GM10266 (cell line): ENCODE results near the gene SYNGR3.
A peak's percentile ranks its signal among the peaks of the same experiment; 100 is the strongest.

Experiments used
- DNase-seq: peaks from one replicate; pipeline ENCODE4 v3.0.0; 2012; ENCODE audit errors: extremely low spot score
- TF ChIP-seq, protein P1 (sequence below): IDR thresholded peaks from 2 replicates; pipeline ENCODE4 v1.5.1; 2012; ENCODE audit warnings: mild to moderate bottlenecking, low read depth; ENCODE audit not compliant: control insufficient read depth, insufficient read depth; ENCODE audit errors: missing control alignments

The SYNGR3 gene

DNA sequence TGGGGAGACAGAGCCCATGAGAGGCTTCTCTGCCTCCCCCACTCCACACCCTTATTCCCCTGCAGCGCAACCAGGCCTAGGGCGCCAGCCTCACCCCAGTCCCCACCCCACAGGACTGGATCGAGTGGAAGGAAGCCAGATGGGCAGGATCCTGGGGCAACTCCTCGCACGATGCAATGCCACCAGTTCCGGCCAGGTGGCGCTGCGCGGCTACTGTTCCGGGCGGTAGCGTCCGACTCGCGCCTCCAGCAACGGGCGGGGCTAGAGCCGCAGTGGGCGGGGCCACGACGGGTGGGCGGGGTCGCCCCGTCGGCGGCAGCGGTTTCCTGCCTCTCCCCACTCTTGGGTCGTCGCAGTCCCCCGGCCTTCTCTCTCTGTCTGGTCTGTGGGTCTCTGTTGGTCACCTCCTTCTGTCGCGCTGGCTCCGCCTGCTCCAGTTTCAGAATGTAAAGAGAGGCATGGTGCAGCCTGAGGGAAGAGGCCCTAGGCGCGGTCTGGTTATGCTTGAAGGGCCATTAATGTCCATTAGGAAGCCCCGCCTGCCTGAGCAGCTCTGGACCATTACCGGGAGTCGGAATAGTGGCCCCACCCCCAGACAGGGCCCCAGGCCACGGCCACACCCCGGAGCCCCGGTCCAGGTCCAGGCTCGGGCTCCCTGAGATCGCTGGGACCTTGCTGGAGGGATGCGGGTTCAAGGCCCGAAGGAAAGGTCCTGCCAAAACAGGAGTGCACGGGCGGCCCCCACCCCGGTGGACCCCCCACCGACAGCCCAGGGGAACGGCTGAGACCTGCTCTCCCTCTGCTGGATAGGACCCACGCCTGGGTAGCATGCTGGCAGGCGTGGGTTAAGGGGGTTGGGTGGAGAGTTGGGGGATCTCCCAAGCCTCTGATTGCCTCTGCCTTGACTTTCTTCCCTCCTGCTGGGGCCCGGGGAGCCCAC lies 33.6 kb downstream of the SYNGR3 start:
- TF ChIP-seq, protein P1, sequence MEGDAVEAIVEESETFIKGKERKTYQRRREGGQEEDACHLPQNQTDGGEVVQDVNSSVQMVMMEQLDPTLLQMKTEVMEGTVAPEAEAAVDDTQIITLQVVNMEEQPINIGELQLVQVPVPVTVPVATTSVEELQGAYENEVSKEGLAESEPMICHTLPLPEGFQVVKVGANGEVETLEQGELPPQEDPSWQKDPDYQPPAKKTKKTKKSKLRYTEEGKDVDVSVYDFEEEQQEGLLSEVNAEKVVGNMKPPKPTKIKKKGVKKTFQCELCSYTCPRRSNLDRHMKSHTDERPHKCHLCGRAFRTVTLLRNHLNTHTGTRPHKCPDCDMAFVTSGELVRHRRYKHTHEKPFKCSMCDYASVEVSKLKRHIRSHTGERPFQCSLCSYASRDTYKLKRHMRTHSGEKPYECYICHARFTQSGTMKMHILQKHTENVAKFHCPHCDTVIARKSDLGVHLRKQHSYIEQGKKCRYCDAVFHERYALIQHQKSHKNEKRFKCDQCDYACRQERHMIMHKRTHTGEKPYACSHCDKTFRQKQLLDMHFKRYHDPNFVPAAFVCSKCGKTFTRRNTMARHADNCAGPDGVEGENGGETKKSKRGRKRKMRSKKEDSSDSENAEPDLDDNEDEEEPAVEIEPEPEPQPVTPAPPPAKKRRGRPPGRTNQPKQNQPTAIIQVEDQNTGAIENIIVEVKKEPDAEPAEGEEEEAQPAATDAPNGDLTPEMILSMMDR = peak; percentile 98
- peak; percentile 99 for DNase-seq

- no peak for DNase-seq
- TF ChIP-seq, protein P1 = no peak
These were observed 34.3 kb downstream of the SYNGR3 start for GRCh38 chr16:2024032-2024420.

DNA sequence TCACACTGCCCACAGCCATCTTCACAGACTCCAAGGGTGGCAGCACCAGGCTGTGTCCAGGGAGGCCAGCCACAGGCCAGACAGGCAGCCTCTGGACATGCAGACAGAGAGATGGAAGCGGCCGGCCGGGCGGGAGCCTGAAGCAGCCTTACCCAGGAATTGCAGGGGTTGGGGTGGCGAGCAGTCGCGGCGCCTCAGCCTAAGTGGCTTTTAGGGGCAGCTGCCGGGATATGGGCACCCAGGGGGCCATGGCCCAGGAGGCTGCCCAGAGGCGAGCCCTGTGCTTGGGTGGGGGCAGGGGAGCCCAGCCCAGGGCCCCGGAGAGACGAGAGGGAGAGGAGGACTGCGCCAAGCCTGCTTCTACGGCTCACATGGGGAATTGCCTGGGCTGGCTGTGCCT lies 35.5 kb downstream of the SYNGR3 start:
- TF ChIP-seq, protein P1 = no peak
- no peak for DNase-seq

DNA sequence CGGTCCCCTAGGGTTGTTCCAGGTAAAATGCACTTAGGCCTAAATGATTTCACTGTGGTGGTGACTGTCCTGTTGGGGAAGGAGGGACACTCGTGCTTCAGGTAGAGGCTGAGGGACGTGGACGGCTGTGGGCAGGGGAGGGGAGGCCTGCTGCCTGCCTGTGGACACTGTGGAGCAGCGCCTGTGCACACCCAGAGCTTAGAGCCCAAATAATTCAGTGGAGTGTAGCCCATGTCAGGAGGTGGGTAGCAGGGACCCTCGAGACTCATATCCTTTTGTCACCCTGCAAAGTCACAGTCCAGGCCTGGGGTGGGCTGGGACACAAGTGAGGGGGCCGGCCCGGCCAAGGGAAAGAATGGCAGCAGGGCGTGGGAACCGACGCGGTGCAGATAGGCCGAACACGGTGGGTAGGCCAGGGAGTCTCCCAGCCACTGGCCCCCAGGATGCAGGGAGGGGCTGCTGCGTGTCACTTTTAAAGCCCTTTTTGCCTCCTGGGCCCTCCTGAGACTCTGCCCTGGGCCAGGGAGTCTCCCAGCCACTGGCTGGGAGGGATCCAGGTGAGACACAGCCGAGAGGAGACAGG lies 36.2 kb downstream of the SYNGR3 start:
- DNase-seq = no peak
- TF ChIP-seq, protein P1 = no peak

DNA sequence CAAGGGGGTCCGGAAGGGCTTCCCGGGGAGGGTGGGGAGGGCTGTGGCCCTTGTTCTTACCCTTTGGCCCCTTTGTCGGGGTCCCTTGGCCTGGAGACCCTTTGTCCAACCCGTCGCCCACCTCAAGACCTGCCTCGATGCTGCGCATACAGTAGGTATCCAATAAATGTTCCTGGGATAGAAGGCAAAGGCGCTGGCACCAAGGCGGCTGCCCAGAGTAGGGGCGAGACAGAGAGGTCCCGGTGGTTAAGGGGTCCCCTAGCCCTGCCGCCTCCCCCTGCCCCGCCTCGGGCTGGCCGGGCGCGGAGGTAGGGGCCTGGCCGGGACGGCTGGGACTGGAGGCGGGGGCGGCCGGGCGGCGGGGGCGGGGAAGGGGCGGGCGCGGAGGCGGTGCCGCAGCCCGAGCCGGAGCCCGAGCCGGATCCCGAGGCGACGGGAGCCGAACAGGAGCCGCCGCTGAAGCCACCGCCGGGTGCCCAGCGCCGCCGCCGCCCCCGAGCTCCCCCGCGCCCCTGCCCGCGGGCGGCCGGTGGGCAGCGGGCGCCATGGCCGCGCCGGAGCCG lies 36.8 kb downstream of the SYNGR3 start, which contains the start of gene NHERF2:
NHERF2 (plus strand) TSS at position 442 of the 563 bp plus-strand sequence; CDS start at position 546, 104 bp downstream.
- TF ChIP-seq, protein P1 = no peak
- DNase-seq = peak; percentile 65

DNA sequence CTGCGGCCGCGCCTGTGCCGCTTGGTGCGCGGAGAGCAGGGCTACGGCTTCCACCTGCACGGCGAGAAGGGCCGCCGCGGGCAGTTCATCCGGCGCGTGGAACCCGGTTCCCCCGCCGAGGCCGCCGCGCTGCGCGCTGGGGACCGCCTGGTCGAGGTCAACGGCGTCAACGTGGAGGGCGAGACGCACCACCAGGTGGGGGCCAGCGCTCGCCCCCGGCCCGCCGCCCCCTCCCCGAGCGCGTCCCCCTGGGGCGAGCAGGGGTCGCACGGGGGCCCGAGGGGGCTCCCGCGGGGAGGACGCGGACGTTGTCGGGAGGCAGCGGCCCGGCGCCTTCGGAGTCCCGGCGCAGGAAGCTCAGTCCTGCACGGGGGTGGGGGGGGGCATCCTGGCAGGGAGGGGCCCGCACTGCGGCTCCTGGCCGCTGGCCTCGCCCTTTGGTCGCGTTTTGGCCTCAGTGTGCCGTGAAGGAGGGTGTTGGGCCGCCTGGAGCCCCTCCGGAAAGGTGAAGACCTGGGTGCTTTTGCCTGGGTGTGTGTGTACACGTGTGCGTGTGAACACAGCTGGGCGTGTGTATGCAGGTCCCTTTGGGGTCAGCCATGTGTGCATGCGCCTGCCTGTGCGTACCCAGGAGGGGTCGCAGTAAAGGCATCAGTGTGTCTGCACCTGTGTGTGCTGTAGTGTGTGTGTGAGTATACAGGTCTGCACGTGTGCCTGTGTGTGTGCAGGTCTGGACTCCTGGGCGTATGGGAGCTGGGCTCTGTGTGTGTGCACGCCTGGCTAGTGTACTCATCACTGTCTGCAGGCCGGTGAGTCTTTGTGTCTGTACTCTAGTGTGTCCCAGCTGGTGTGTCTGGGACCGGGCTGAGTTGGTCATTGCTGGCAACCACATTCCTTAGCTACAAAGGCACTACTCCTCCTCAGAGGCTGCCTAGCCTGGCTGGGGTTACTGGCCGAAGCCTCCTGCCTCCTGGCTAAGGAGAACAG lies 37.5 kb downstream of the SYNGR3 start:
- TF ChIP-seq, protein P1 = no peak
- no peak for DNase-seq
